ENCODE results near the gene FADS6. TPM values are rescaled to one million over a fixed set of nuclear protein-coding genes. Genes with fewer than 3 reads are reported as not detected.

The FADS6 gene, protein sequence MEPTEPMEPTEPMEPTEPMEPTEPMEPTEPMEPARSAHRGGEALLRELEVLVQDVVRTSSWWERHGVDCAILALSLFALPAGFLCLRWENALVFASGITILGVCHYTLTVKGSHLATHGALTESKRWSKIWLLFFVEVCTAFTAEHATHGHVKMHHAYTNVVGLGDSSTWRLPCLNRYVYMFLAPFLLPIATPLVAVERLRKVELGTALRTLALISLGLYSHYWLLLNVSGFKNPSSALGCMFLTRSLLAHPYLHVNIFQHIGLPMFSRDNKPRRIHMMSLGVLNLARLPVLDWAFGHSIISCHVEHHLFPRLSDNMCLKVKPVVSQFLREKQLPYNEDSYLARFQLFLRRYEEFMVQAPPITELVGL
- under 1 TPM in 1 of 4 donors, not detected in 3; 0.22 TPM for total RNA-seq

DNA sequence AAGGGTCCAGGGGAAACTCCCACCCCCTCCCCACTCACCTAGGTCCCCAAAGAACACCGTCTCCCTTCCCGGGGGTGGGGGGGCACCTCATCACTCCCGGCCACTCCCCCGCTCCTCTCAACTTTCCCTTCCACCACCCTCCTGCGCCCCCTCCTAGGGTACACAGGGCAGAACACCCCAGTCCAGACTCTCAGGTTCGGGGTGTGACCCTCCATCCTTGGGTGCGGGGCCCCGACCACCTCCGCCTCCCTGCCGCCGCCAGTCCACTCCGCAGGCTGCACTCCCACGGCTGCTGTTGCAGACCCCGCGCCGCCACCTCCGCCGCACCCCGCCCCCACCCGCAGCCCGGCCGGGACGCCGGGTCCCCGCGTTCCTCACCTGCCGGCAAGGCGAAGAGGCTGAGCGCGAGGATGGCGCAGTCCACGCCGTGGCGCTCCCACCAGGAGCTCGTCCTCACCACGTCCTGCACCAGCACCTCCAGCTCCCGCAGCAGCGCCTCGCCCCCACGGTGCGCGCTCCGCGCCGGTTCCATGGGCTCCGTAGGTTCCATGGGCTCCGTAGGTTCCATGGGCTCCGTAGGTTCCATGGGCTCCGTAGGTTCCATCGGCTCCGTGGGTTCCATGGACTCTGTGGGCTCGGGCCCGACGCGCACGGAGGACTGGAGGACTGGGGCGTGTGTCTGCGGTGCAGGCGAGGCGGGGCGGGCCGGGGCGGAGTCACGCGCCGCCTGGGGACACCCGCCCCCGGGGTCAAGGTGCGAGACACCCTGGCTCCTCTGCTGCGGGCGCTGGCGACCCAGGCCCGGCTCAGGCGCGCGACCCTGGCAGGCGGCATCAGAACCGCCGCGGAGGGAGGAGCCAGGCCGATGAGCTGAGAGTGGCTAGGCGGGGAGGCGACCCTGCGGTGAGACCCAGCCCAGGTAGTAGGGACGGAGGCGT lies at the start of gene FADS6:
FADS6 (minus strand) TSS at position 660 of the 938 bp plus-strand sequence; CDS start at position 622, 38 bp downstream.
- TF ChIP-seq, protein P1, sequence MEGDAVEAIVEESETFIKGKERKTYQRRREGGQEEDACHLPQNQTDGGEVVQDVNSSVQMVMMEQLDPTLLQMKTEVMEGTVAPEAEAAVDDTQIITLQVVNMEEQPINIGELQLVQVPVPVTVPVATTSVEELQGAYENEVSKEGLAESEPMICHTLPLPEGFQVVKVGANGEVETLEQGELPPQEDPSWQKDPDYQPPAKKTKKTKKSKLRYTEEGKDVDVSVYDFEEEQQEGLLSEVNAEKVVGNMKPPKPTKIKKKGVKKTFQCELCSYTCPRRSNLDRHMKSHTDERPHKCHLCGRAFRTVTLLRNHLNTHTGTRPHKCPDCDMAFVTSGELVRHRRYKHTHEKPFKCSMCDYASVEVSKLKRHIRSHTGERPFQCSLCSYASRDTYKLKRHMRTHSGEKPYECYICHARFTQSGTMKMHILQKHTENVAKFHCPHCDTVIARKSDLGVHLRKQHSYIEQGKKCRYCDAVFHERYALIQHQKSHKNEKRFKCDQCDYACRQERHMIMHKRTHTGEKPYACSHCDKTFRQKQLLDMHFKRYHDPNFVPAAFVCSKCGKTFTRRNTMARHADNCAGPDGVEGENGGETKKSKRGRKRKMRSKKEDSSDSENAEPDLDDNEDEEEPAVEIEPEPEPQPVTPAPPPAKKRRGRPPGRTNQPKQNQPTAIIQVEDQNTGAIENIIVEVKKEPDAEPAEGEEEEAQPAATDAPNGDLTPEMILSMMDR (IDR thresholded peaks at IDR 0.05; ENCODE audit: low read depth) = no peak

DNA sequence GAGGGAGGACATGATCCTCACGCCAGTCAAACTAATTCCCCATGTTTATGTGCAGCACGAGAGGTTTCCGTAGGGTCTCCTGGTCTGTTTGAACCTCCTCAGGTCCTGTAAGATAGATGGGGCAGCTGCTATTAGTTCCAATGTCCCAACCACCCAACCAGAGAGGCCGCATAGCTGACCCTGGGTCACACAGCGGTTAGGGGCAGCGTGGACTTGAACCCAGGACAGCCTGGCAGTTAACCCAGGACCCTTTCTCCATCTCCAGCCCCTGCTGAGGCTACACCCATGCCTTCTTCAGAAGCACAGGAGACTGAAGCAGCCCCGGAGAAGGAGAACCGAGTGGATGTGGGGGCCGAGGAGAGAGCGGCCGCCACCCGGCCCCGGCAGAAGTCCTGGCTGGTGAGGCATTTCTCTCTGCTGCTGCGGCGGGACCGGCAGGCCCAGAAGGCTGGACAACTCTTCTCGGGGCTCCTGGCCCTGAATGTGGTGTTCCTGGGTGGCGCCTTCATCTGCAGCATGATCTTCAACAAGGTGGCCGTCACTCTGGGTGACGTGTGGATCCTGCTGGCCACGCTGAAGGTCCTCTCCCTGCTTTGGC lies 47.8 kb upstream of the FADS6 start:
- TF ChIP-seq, protein P1 (IDR thresholded peaks at IDR 0.05; ENCODE audit: low read depth) = no peak

DNA sequence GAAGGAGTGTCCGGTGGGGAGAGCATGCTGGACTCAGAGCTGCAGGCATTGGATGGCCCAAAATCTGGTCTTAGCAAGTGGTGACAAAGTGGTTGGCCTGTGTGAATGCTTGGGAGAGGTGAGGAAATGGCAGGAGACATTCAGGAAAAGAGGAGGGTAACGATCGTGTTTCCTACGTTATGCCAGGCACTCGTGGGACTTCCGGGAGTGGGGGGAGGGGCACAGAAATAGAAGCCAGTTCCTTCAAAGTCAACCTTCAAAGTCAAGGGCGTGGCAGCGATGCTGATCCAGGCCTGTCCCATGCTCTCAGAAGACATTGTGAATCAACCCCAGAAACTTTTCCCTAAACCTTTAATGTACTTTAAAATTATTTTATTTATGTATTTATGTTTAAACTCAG lies 46.1 kb upstream of the FADS6 start:
- TF ChIP-seq, protein P1 (IDR thresholded peaks at IDR 0.05; ENCODE audit: low read depth) = no peak

DNA sequence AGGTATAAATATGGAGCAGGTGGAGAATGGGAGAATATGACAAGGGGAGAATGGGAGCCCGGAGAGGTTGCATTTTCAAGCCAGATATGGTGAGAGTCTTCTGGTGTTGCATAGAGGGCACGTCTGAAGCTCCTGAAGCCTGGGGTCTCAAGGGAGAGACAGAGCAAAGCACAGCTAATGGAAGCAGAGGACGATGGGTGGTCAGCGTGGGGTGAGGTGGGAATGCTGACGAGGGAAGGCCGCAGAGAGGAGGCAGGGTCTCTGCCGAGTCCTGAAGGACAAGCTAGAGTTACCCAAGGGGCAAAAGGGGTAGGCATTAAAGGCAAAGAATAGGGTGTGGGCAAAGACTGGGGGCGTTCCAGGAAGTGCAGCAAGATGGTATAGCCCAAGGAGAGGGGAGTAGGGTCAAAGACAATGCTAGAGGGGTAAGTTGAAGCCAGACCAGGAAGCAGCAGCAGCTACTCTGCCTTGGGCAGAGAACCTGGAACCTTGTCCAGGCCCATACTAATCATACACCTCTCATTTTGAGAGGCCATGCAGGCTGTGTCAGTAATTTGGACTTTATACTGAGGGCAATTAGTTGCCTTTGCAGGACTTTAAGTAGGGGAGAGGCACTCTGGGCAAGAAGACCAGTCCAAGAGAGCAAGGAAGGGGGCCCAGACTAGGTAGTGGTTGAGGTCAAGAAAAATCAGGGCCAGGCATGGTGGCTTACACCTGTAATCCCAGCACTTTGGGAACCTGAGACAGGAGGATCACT lies 44.9 kb upstream of the FADS6 start:
- TF ChIP-seq, protein P1 (IDR thresholded peaks at IDR 0.05; ENCODE audit: low read depth) = no peak

DNA sequence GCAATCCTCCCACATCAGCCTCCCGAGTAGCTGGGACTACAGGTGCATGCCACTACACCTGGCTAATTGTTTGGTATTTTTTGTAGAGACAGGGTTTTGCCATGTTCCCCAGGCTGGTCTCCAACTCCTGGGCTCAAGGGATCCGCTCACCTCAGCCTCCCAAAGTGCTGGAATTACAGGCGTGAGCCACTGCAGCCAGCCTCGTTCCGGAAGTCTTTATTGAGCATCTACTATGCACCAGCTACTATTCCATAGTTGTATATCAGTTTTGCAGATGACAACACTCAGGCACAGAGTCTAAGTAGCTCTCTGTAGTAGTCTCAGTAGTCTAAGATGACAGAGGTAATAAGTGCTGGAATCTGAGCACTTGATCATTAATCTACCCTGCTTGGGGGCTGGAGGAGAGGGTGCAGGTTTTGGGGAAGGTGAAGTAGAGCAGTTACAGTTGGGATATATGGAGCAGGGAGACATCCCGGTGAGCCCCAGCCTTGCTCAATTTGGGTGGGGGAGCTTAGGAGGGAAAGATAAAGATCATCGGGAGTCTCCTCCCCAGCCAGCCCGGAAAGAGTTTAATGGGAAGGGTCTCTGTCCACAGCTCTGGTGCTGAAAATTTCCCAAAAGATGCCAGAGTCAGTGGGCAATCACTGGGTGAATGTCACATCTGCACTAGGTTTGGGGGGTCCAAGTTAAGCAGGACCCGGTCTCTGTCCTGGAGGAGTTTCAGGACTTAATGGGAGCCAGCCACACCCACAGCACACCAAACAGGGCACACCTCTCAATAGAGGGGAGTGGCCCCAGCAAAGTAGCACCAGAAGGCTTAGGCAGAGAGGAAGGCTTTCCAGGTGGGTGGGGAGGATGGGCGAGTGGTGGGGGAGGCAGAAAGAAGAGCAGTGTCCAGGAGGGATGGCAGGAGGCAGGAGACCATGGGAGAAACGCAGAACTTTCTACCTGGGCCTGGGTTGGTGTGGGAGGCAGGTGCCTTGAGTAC lies 43.9 kb upstream of the FADS6 start:
- TF ChIP-seq, protein P1 (IDR thresholded peaks at IDR 0.05; ENCODE audit: low read depth) = no peak

DNA sequence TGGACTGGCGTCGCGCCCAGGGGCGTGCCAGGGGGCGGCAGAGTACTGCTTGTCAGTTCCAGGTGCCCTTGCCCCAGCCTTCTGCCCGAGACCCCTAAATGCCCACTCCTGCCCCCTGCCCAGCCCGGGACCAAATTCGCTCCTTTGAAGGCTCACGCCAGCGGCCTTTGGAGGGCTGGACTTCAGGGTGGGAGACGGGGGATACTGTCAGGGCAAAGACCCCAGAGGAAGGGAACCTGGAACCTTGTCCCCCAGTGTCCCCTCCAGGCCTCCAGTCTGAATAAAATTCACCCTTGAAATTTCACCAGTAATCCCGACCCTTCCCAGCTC lies 43.0 kb upstream of the FADS6 start:
- TF ChIP-seq, protein P1 (IDR thresholded peaks at IDR 0.05; ENCODE audit: low read depth) = no peak

Data from subcutaneous adipose tissue (tissue), 4 donors.